ENCODE results near the gene TBCK.

GRCh38 chr4:106240699-106241098 lies 75.3 kb downstream of the TBCK start:
- TF ChIP-seq RBFOX2 (IDR thresholded peaks at IDR 0.05; ENCODE audit: low read depth, low read length) (no peak), ZNF704 (CRISPR knock-in tag; IDR thresholded peaks at IDR 0.05; ENCODE audit: borderline replicate concordance) (no peak), ZFP82 (CRISPR knock-in tag; IDR thresholded peaks at IDR 0.05; ENCODE audit: borderline replicate concordance) (no peak), ZNF12 (CRISPR knock-in tag; IDR thresholded peaks at IDR 0.05) (no peak), SIN3A (IDR thresholded peaks at IDR 0.05; ENCODE audit: borderline replicate concordance, low read depth, low read length) (no peak), CHD4 (IDR thresholded peaks at IDR 0.05; ENCODE audit: borderline replicate concordance, low read length) (no peak), NCOR1 (IDR thresholded peaks at IDR 0.05; ENCODE audit: borderline replicate concordance, low read length) (no peak), CBX5 (CRISPR knock-in tag; IDR thresholded peaks at IDR 0.05; ENCODE audit: borderline replicate concordance) (no peak), MAX (IDR thresholded peaks at IDR 0.05) (no peak), JUNB (CRISPR knock-in tag; IDR thresholded peaks at IDR 0.05; ENCODE audit: borderline replicate concordance) (no peak), CTCF (CRISPR knock-in tag; IDR thresholded peaks at IDR 0.05) (no peak)
